Panc1 (cell line): ENCODE data around the gene AGR3. TPM values are rescaled to one million over a fixed set of nuclear protein-coding genes. Genes with fewer than 3 reads are reported as not detected.

Experiments used
- ATAC-seq: fragments of 200-7000 bp; cut with Tn5 transposase; 2 replicates; pipeline ENCODE4 v1.9.1; 2020; ENCODE audit warnings: mild to moderate bottlenecking, moderate library complexity
- BruUV-seq: library from RNA; stranded (reverse); fragments of 400-500 nt; replicated peaks from 2 replicates; lab custom pipeline; 2021; lab: Mats Ljungman, UMichigan
- CTCF ChIA-PET: fragments of 300-600 bp; sonication (Branson Sonifier 250); formaldehyde crosslinking; loops from one replicate; lab custom pipeline; 2022; ENCODE audit warnings: antibody characterized with exemption; lab: Charles Lee
- POLR2A ChIA-PET: fragments of 300-600 bp; sonication (Branson Sonifier 250); formaldehyde crosslinking; loops from one replicate; lab custom pipeline; 2022; ENCODE audit warnings: antibody characterized with exemption; lab: Charles Lee
- DNase-seq: peaks from one replicate; pipeline ENCODE4 v3.0.0-alpha.2; 2010; ENCODE audit warnings: low read depth, low spot score
- H3K27ac ChIP-seq: 2 replicates; pipeline ENCODE4 v1.5.1; 2011; ENCODE audit warnings: mild to moderate bottlenecking, low read length, inconsistent platforms
- H3K27me3 ChIP-seq: fragments of 200-500 bp; sonication (Bioruptor generic); 2 replicates; pipeline ENCODE4 v1.6.0; 2014; ENCODE audit warnings: low read length, inconsistent platforms; ENCODE audit not compliant: control insufficient read depth, insufficient read depth
- H3K36me3 ChIP-seq: fragments of 200-500 bp; sonication (Bioruptor generic); 2 replicates; pipeline ENCODE4 v1.5.1; 2014; ENCODE audit warnings: inconsistent platforms, mild to moderate bottlenecking, low read length, moderate library complexity; ENCODE audit not compliant: control insufficient read depth, insufficient read depth
- H3K4me1 ChIP-seq: 2 replicates; pipeline ENCODE4 v1.5.1; 2011; ENCODE audit warnings: inconsistent platforms, mild to moderate bottlenecking, low read length, moderate library complexity; ENCODE audit not compliant: control insufficient read depth, insufficient read depth
- H3K4me3 ChIP-seq, 2 experiments: 2 replicates each; pipeline ENCODE4 v1.5.1; 2011 to 2012; ENCODE audit warnings: low read depth in 2 of 2, low read length in 2 of 2, mild to moderate bottlenecking in 2 of 2, inconsistent platforms in 1 of 2, moderate library complexity in 1 of 2
- H3K9me3 ChIP-seq: fragments of 200-500 bp; sonication (Bioruptor generic); 2 replicates; pipeline ENCODE4 v1.5.1; 2014; ENCODE audit warnings: low read depth, mild to moderate bottlenecking, inconsistent platforms, low read length, moderate library complexity; ENCODE audit not compliant: control insufficient read depth, insufficient read depth
- CTCF ChIP-seq: fragments of 450-650 bp; IDR thresholded peaks from 2 replicates; pipeline ENCODE4 v1.5.1; 2017; ENCODE audit warnings: mild to moderate bottlenecking
- POLR2AphosphoS5 ChIP-seq: IDR thresholded peaks from 2 replicates; pipeline ENCODE4 v1.6.1; 2012; ENCODE audit warnings: mild to moderate bottlenecking, low read depth, low read length, moderate library complexity
- REST ChIP-seq, 2 experiments: IDR thresholded peaks; 2 replicates each; pipeline ENCODE4 v1.6.1; 2011 to 2012; ENCODE audit warnings: low read depth in 2 of 2, control low read depth in 1 of 2, low read length in 1 of 2, mild to moderate bottlenecking in 1 of 2, moderate library complexity in 1 of 2; ENCODE audit not compliant: insufficient read depth in 1 of 2
- SIN3A ChIP-seq: IDR thresholded peaks from 2 replicates; pipeline ENCODE4 v1.6.1; 2012; ENCODE audit warnings: low read depth, mild to moderate bottlenecking, low read length, moderate library complexity, borderline replicate concordance; ENCODE audit not compliant: insufficient read depth
- TCF7L2 ChIP-seq: IDR thresholded peaks from 2 replicates; pipeline ENCODE4 v1.6.1; 2011; ENCODE audit warnings: mild to moderate bottlenecking, low read depth, low read length, inconsistent platforms
- in situ Hi-C: cut with HindIII; loops from 2 replicates; pipeline ENCODE4 v1.10.0; 2016; ENCODE audit warnings: low sequenced_read_pairs, low pct_unique_long_range_greater_than_20kb
- intact Hi-C: fragments of 100-400 bp; cut with micrococcal nuclease; formaldehyde crosslinking; loops from one replicate; pipeline ENCODE4 v1.10.0; 2022; ENCODE audit not compliant: unreplicated experiment
- total RNA-seq: library from RNA; stranded (reverse); gene quantifications from one replicate; pipeline ENCODE4 v1.2.1, GENCODE V29; 2021; ENCODE audit not compliant: unreplicated experiment

AGR3 gene
- total RNA-seq, 1 experiment from 2014 or later, result not detected

GRCh38 chr7:16926283-16926682 lies 44.5 kb upstream of the AGR3 start:
- Histone ChIP-seq H3K27me3 (no peaks in the 10 kb centered on the region), H3K4me3 (no peak overlapping the region), H3K36me3 (no peaks in the 10 kb centered on the region), H3K4me1 (no peaks in the 10 kb centered on the region), H3K27ac (no peak overlapping the region), H3K9me3 (no peaks in the 10 kb centered on the region)
- DNase-seq (no peak), ATAC-seq (peak; percentile 87)
- ChIA-PET POLR2A (no interaction called here), CTCF (interaction anchor here (0.6 to 1.2 kb wide), 3 partner anchors 20 to 780 kb away, joined by 3 to 4 read pairs (median 3); no protein-coding TSS in a partner anchor)
- intact Hi-C loops (no loop called here), in situ Hi-C loops (no loop called here)
- TF ChIP-seq REST (IDR thresholded peaks at IDR 0.05; ENCODE audit: insufficient read depth in 1 of 2, low read depth in 2 of 2, low read length in 1 of 2), result no peak
- peak; percentile 79 for TF ChIP-seq CTCF
- no TSS peak for BruUV-seq

GRCh38 chr7:16925609-16926008 lies 43.8 kb upstream of the AGR3 start:
- no TSS peak for BruUV-seq
- no peak for DNase-seq
- no peaks in the 10 kb centered on the region for H3K4me1 ChIP-seq
- H3K9me3 ChIP-seq, result no peaks in the 10 kb centered on the region
- intact Hi-C loops, result no loop called here
- TF ChIP-seq REST (IDR thresholded peaks at IDR 0.05; ENCODE audit: insufficient read depth in 1 of 2, low read depth in 2 of 2, low read length in 1 of 2) (no peak), TCF7L2 (no peak), SIN3A (no peak), POLR2AphosphoS5 (no peak)
- CTCF ChIA-PET, result interaction anchor here (0.6 to 1.2 kb wide), 3 partner anchors 19 to 780 kb away, joined by 3 to 4 read pairs (median 3); no protein-coding TSS in a partner anchor
- no peak overlapping the region for H3K27ac ChIP-seq
- no peak overlapping the region for H3K4me3 ChIP-seq
- no peak for ATAC-seq
- POLR2A ChIA-PET, result no interaction called here
- in situ Hi-C loops, result no loop called here
- H3K27me3 ChIP-seq, result no peaks in the 10 kb centered on the region
- H3K36me3 ChIP-seq, result no peaks in the 10 kb centered on the region
